Ecto neural progenitor cell (in vitro differentiated cells): ENCODE measurements around the gene MYH3.
A peak's percentile ranks its signal among the peaks of the same experiment; 100 is the strongest.

Experiments used
- DNase-seq: peaks from one replicate; pipeline ENCODE4 v3.0.0-alpha.2; 2018; ENCODE audit warnings: low spot score

Gene MYH3

GRCh38 chr17:10648956-10649355 is 8.2 kb downstream of the MYH3 start:
- no peak for DNase-seq

DNA sequence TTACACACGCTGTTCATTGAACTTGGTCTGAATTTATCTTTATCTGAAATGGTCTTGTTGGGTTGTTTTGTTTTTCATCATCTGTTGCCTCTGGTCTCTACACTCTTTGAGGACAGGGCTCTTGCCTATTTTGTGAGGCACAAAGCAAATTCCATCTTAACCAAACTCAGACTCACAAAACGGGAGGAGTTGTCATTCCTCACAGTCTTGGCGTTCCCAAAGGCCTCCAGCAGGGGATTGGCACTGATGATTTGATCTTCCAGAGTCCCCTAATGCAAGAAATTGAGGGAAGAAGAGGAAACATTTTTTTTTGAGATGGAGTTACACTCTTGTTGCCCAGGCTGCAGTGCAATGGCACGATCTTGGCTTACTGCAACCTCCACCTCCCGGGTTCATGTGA is 8.7 kb downstream of the MYH3 start:
- DNase-seq: no peak

GRCh38 chr17:10646392-10646990 is 10.6 kb downstream of the MYH3 start:
- DNase-seq: peak; percentile 86

- no peak for DNase-seq
These were observed 16.6 kb downstream of the MYH3 start for GRCh38 chr17:10640475-10640874.

GRCh38 chr17:10638151-10638550 is 19.0 kb downstream of the MYH3 start:
- peak; percentile 35 for DNase-seq

GRCh38 chr17:10635290-10635689 is 21.8 kb downstream of the MYH3 start:
- no peak for DNase-seq

DNA sequence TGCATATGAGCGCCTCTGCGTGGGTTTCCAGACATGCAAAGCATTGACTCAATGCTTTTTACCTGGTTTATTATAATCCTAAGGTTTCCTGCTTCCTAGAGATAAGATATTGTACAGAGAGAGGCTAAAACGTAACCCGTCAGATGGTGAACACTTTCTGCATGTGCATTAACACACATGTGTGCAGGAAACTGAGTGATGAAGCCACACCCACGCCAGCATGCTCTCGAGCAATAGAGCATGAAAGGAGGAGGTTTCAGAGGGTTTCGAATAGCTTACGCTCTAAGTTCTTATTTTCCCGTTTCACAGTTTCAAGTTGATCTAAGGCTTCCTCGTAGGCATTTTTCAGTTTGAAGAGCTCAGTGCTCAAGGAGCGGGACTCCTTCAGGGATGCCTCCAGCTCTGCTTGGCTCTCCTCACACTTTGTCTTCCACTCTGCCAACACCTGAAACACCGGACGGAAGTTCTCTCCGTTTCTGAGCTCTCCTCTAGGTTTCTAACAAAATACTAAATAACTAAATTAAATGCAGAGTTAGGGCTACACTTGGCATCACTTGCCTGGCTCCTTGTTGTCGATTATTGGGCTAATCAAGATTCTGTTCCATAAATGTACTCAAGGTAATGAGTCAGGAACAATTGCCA is 23.2 kb downstream of the MYH3 start:
- no peak for DNase-seq

GRCh38 chr17:10631701-10632100 is 25.4 kb downstream of the MYH3 start:
- DNase-seq: no peak

DNA sequence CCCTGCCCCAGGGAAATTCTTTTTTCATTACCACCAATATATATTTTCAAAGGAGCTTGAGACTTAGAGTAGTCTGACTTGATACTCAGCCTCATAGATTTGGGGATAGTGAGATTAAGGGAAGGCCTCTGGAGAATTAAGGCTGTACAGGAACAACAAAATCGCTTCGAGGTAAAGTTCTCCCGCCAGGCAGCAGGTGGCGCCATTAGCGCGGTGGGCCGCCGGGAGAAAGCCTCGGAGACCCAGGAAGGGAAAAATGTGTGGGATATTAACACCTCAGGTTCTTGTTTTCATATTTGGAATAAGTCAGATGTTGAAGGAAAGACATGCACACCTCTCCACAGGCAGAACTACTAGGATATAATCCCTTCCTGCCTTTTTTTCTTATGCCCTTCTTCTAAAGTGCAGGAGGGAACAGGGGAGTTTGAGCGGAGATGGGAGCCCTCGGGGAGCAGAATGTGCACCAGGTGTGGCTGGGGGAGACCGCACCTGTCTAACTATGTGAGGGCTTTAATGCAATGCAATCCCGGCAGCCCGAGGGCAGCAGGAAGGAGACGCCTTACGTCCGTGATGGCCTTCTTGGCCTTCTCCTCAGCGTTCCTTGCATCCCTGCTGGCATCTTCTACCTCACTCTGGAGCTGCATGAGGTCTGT is 25.9 kb downstream of the MYH3 start:
- peak; percentile 70 for DNase-seq

GRCh38 chr17:10629706-10630105 is 27.4 kb downstream of the MYH3 start:
- DNase-seq: no peak

- no peak for DNase-seq
These were observed 28.4 kb downstream of the MYH3 start for GRCh38 chr17:10628756-10629155.

GRCh38 chr17:10626390-10626789 is 30.7 kb downstream of the MYH3 start:
- DNase-seq: no peak

DNA sequence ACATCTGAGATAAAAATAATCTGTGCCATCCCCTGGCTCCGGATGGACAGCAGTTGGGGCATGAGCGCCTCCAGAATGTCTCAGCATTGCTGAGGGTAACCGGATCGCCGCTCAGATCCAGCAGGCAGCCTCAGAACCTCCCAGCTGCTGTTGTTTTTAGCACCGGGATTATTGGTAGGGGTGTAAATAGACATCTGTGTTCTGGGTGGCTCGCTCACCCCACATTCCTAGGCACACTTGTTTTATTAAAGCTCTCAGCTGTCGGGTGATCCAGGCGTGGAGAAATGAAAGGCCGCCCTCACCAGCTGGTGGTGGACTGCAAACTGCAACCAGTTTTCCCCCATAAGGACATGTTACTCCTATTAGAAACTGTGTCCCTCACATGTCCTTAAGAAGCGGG is 32.1 kb downstream of the MYH3 start:
- DNase-seq: no peak

GRCh38 chr17:10623737-10624338 is 33.3 kb downstream of the MYH3 start:
- DNase-seq: no peak

GRCh38 chr17:10622617-10623485 is 34.3 kb downstream of the MYH3 start:
- DNase-seq: no peak

DNA sequence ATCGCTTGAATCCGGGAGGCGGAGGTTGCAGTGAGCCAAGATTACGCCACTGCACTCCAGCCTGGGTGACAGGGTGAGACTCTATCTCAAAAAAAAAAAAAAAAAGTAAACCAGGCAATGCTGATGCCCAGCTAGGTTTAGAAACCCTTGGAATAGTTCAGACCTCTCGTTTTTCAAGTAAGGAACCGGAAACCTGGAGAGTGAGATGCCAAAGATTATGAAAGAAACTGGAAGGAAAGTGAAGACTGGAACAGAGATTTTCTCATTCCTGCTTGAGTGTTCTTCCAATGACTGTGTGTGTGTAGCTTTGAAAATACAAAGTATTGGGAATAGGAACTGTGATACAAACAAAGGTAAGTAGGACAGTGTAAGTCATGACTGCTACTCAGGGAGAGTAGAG is 35.7 kb downstream of the MYH3 start:
- no peak for DNase-seq

DNA sequence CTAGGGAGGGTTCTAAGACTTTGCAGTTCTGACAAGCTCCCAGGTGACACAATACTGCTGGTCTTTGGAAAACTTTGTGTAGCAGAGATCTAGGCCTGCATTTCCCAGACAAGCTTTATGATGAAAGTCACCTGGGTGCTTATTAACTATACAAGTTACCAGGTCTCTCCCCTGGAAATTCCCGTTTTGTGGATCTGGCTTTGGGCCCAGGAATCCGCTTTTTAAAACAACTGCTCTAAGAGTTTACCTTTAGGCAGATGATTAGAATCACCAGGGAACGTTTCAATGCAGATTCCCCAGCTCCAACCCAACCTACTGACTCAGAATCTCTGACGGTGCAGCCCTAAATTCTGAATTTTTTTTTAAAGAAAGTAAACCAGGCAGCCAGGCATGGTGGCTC is 36.3 kb downstream of the MYH3 start:
- no peak for DNase-seq

- DNase-seq: peak; percentile 87
These were observed 38.9 kb downstream of the MYH3 start for GRCh38 chr17:10618202-10618635.

- DNase-seq: no peak
These were observed 40.0 kb downstream of the MYH3 start for GRCh38 chr17:10617120-10617505.

DNA sequence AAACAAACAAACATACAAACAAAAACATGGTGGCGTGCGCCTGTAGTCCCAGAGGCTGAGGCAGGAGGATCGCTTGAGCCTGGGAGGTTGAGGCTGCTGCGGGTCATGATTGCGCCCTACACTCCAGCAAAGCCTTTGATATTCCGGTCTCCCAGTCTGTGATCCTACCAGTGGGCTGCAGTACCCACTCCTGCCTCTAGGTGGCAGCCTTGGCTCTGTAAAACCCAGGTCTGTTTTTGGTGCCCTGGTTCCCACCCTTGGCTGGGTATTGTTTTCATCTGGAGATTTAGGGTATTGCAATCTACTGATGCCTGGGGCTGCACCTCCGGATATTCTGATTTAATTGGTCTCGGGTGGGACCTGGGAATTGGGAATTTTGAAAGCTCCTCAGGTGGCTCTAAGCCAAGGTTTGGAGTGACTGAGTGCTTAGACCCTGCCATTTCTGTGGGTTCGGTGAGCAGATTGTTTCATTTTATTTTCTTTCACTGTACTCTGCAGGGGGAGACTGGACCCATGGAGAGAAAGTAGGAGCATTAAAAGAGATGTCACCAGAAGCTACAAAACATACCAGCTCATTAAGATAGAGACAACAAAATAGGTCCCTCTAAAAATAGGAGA is 40.5 kb downstream of the MYH3 start:
- DNase-seq: peak; percentile 94

DNA sequence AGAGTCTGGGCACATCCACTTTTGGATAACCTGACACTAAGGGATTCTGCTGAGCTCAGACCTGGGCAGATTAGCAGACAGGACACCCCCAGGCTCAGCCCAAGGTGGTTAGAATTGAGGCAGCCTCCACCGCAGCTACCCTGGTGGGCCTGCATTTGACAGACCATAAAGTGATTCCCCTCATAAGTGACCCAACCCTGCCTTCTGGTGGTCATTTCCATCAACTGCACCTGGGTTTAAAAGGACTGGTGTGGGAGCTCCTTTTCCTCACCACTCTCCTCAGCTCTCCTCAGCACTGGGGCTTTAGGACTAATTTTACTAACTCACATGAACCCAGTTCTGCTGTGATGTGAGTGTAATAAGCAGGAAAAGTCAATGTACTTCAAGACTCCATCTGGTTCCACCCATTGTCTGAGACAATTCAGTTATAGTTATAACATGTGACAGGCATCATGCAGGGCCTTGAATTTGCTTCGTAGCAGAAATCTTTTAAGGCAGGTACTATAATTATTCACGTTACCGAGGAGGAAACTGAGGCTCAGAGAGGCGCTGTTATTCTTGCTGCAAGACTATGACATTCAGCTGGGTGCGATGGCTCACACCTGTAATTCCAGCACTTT is 42.5 kb downstream of the MYH3 start:
- peak; percentile 83 for DNase-seq
